ENCODE results near the gene GRIP1. TPM values are rescaled to one million over a fixed set of nuclear protein-coding genes. Genes with fewer than 3 reads are reported as not detected.

GRIP1 gene
- total and polyA plus RNA-seq, 5 experiments from 2014 or later: 0.25 to 4.2 (median 1.1) TPM

GRCh38 chr12:66663611-66664010 lies 15.3 kb downstream of the GRIP1 start:
- no peak overlapping the region for H3K27ac Mint-ChIP-seq
- POLR2A ChIA-PET: no interaction called here
- no peaks in the 10 kb centered on the region for H3K9me3 Mint-ChIP-seq
- peaks cover 0 to 24% (median 0%) of the 10 kb centered on the region in 4 donors for H3K4me1 Mint-ChIP-seq
- peaks cover 0 to 2% (median 0%) of the 10 kb centered on the region in 3 donors for H3K36me3 Mint-ChIP-seq
- ATAC-seq: no peak
- no peak overlapping the region for H3K4me3 Mint-ChIP-seq
- H3K27me3 Mint-ChIP-seq: peaks cover 5 to 41% (median 10%) of the 10 kb centered on the region in 5 donors
- DNase-seq: no peak

- POLR2A ChIA-PET: no interaction called here
- peak overlapping the region in 1 of 10 donors; percentile 9 for H3K27ac Mint-ChIP-seq
Measured at GRCh38 chr12:66662729-66663128, 16.1 kb downstream of the GRIP1 start.

DNA sequence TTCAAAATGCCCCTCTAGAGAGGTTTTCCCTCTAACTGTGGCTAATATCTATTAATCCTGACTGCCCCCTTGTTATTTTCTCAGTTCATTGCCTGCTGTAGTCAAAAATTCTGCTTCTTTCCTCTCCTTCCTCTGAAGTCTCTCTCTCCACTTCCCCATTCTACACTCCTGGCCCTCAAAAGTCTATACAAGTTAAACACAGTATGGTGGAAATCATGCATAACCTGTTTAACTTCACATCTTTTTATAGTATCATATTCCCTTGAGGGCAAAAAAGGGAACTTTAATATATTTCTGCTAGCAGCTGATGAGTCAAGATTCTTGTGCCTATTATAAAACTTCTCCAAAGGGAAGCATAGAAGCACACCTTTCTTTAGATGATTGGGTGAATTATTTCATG lies 16.7 kb downstream of the GRIP1 start:
- Mint-ChIP-seq H3K4me3 (peak overlapping the region in 1 of 10 donors; percentile 15), H3K27ac (peak overlapping the region in 1 of 10 donors; percentile 9), H3K9me3 (no peaks in the 10 kb centered on the region), H3K27me3 (peaks cover 5 to 31% (median 12%) of the 10 kb centered on the region in 5 donors), H3K36me3 (peaks cover 0 to 2% (median 0%) of the 10 kb centered on the region in 3 donors), H3K4me1 (peaks cover 0 to 24% (median 0%) of the 10 kb centered on the region in 4 donors)
- DNase-seq (no peak), ATAC-seq (peak in 1 of 2 donors; percentile 28)
- POLR2A ChIA-PET: no interaction called here

More at GRCh38 chr12:66662729-66663128, 16.1 kb downstream of the GRIP1 start:
- ATAC-seq (no peak), DNase-seq (no peak)
- H3K9me3 Mint-ChIP-seq: no peaks in the 10 kb centered on the region
- H3K36me3 Mint-ChIP-seq: peaks cover 0 to 2% (median 0%) of the 10 kb centered on the region in 3 donors
- H3K4me1 Mint-ChIP-seq: peaks cover 0 to 24% (median 0%) of the 10 kb centered on the region in 4 donors
- H3K27me3 Mint-ChIP-seq: peaks cover 5 to 32% (median 12%) of the 10 kb centered on the region in 5 donors
- H3K4me3 Mint-ChIP-seq: no peak overlapping the region

- peaks cover 0 to 2% (median 0%) of the 10 kb centered on the region in 3 donors for H3K36me3 Mint-ChIP-seq
- POLR2A ChIA-PET: interaction anchor here (0.7 kb wide), 1 partner anchor 139 kb away, joined by 3 read pairs; no protein-coding TSS in a partner anchor
- H3K27me3 Mint-ChIP-seq: peaks cover 5 to 31% (median 12%) of the 10 kb centered on the region in 5 donors
- H3K27ac Mint-ChIP-seq: no peak overlapping the region
- DNase-seq: no peak
- H3K9me3 Mint-ChIP-seq: no peaks in the 10 kb centered on the region
- no peak for ATAC-seq
- H3K4me1 Mint-ChIP-seq: peaks cover 0 to 24% (median 0%) of the 10 kb centered on the region in 4 donors
- H3K4me3 Mint-ChIP-seq: no peak overlapping the region
Measured at GRCh38 chr12:66661357-66661756, 17.5 kb downstream of the GRIP1 start.

DNA sequence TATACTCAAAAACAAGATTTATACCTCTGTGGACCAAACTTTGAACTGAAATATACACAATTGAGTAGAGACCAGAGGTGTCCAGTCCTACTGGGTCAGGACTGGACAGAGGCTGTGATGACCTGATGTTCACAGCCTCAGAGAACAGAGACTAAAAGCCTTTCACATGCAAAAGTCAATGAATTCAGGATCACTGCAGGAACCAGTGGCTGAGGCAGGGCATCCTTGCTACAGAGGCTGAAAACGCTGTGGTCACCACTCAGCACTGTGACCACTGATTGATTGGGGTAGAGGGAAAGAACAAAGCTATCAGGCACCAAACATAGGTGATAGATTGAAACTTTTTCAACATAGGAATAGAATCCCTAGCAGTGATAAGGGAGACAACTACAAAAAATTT lies 25.1 kb downstream of the GRIP1 start:
- POLR2A ChIA-PET: no interaction called here
- Mint-ChIP-seq H3K27me3 (peaks cover under 1 to 12% (median 7%) of the 10 kb centered on the region in 5 donors), H3K4me3 (no peak overlapping the region), H3K4me1 (no peaks in the 10 kb centered on the region), H3K9me3 (no peaks in the 10 kb centered on the region), H3K27ac (no peak overlapping the region), H3K36me3 (peaks cover 0 to 1% (median 0%) of the 10 kb centered on the region in 3 donors)
- ATAC-seq (no peak), DNase-seq (no peak)

DNA sequence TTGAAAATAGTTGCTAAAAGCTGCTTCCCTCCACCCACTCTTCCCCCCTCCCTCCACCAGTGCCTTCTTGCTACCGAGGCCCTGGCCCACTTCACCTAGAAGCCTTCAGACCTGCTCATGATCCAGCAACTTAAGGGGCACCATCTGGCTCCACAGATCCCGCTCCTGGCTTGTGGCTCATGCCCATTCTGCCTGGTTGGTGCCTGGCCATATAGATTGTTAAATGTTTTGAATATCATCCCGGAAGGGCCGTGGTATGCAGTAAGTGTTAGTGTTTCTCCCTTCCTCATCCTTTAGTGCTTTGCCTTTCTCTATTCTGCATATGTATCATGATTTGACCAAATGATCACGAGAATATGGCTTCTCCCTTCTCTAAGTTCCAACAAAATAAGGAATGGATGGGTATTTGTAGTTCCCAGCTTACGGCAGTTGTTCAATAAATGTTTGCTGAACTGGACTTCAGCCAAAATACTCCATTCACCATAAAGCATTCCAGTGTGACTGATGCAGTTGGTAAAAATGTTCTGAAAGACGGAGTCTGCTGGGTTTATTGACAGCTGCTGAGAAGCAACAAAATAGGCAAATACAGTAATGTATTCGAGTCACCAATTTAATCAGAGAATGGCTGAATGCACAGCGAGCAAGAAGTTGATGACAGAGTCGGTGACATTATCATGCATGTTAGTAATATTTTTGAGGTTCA lies 30.7 kb downstream of the GRIP1 start:
- POLR2A ChIA-PET: no interaction called here
- ATAC-seq: no peak

GRCh38 chr12:66647034-66647691 lies 31.7 kb downstream of the GRIP1 start:
- H3K9me3 Mint-ChIP-seq: peaks cover 0 to 2% (median 0%) of the 10 kb centered on the region in 9 donors
- POLR2A ChIA-PET: no interaction called here
- H3K36me3 Mint-ChIP-seq: no peaks in the 10 kb centered on the region
- H3K27me3 Mint-ChIP-seq: peaks cover 0 to 9% (median 2%) of the 10 kb centered on the region in 5 donors
- H3K4me1 Mint-ChIP-seq: no peaks in the 10 kb centered on the region
- no peak overlapping the region for H3K4me3 Mint-ChIP-seq
- ATAC-seq (no peak), DNase-seq (no peak)
- H3K27ac Mint-ChIP-seq: no peak overlapping the region

More for the DNA sequence above, 30.7 kb downstream of the GRIP1 start:
- H3K4me3 Mint-ChIP-seq: no peak overlapping the region
- peaks cover 0 to 9% (median 3%) of the 10 kb centered on the region in 5 donors for H3K27me3 Mint-ChIP-seq
- H3K36me3 Mint-ChIP-seq: no peaks in the 10 kb centered on the region
- no peak for DNase-seq
- no peaks in the 10 kb centered on the region for H3K4me1 Mint-ChIP-seq
- H3K9me3 Mint-ChIP-seq: peaks cover 0 to 2% (median 0%) of the 10 kb centered on the region in 9 donors
- H3K27ac Mint-ChIP-seq: no peak overlapping the region

DNA sequence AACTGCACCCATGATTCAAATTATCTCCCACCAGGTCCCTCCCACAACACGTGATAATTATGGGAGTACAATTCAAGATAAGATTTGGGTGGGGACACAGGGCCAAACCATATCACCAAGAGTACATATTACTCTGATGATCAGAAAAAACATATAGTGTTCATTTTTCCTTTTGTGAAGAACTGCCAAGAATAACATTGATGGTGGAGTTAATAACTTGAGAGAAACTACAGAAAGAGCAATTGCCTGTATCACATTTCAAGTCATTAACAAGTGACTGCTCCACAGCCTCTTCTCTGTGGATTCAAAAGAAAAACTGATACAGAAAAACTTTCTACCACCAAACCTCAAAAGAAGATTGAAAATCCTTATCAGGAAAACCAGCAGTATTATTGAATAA lies 34.7 kb downstream of the GRIP1 start:
- POLR2A ChIA-PET: no interaction called here
- Mint-ChIP-seq H3K27me3 (peaks cover 0 to 9% (median 0%) of the 10 kb centered on the region in 5 donors), H3K4me1 (peaks cover 0 to 2% (median 0%) of the 10 kb centered on the region in 4 donors)

DNA sequence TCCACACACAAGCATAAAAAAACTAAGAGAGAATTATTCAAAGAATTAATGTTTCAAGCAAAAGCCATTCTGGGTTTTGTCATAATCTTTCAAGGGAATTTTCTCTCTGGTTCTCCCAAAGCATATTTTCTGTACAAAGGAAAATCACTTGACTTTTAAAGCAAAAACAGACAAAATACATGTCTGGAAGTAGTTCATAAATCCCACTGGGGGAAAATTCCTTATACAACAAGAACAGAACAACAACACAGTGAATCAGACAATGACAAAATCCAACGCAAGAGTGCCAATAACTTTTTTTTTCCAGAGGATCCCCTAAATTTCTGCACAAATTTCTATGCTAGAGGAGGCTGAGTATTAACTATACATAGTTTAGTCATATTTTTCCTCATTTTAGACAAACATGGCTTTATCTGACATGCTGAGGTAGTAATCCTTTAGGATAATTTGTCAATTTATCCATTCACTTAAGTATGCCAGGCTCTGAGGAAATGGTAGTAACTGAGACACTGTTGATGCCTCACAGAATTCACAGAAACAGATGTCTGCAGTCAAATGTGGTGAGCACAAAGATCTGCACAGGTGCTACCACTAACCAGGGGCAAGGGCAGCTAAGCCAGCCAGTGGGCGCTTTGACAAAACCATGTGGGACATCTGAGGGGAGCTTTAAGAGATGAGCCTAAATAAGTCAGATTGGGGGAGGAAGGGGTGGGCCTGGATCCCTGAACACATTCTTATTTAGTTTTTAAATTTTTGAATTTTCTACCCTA lies 38.0 kb downstream of the GRIP1 start:
- ATAC-seq: no peak
- Mint-ChIP-seq H3K27me3 (no peaks in the 10 kb centered on the region), H3K36me3 (no peaks in the 10 kb centered on the region), H3K27ac (no peak overlapping the region), H3K9me3 (peaks cover 0 to 1% (median 0%) of the 10 kb centered on the region in 9 donors), H3K4me1 (peaks cover 0 to 2% (median 0%) of the 10 kb centered on the region in 4 donors), H3K4me3 (no peak overlapping the region)
- no peak for DNase-seq
- POLR2A ChIA-PET: no interaction called here

More for the DNA sequence above, 34.7 kb downstream of the GRIP1 start:
- Mint-ChIP-seq H3K36me3 (no peaks in the 10 kb centered on the region), H3K9me3 (peaks cover 0 to 2% (median 0%) of the 10 kb centered on the region in 9 donors), H3K27ac (no peak overlapping the region), H3K4me3 (no peak overlapping the region)
- DNase-seq (no peak), ATAC-seq (no peak)

GRCh38 chr12:66638666-66639065 lies 40.2 kb downstream of the GRIP1 start:
- no peaks in the 10 kb centered on the region for H3K27me3 Mint-ChIP-seq
- DNase-seq (no peak), ATAC-seq (no peak)
- no peaks in the 10 kb centered on the region for H3K36me3 Mint-ChIP-seq
- H3K4me3 Mint-ChIP-seq: no peak overlapping the region
- POLR2A ChIA-PET: no interaction called here
- peaks cover 0 to 2% (median 0%) of the 10 kb centered on the region in 4 donors for H3K4me1 Mint-ChIP-seq
- H3K27ac Mint-ChIP-seq: no peak overlapping the region
- H3K9me3 Mint-ChIP-seq: no peaks in the 10 kb centered on the region

DNA sequence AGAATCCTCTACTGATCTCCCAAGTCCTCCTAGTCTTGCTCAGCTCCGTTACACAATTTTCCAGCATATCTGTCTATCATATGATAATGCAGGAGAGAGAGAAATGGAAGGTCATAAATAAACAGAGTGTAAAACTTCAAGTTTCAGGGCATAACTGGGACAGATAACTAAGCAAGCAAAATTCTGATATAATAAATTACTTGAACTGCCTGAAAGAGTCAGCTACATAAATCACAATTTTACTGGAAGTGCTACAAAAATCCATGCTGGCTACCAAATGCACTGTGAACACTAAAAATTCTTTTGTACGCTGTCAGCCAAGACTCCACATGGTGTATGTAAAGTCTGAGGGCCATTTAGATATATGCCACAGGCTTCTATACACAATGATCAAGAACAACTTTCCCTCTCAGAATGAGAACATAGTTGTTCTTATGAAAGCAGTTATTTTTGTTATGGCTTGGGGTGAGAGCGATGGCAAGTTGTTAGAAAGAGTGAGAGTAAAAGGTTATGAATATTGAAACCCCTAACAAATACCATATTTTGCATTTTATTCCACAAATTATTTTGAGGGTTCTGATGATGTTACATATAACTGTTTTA lies 41.1 kb downstream of the GRIP1 start:
- ATAC-seq: no peak
- Mint-ChIP-seq H3K27me3 (peaks cover 0 to 3% (median 0%) of the 10 kb centered on the region in 5 donors), H3K9me3 (no peaks in the 10 kb centered on the region), H3K4me3 (no peak overlapping the region), H3K36me3 (no peaks in the 10 kb centered on the region), H3K27ac (no peak overlapping the region), H3K4me1 (peaks cover 0 to 2% (median 0%) of the 10 kb centered on the region in 4 donors)
- POLR2A ChIA-PET: no interaction called here
- DNase-seq: no peak

DNA sequence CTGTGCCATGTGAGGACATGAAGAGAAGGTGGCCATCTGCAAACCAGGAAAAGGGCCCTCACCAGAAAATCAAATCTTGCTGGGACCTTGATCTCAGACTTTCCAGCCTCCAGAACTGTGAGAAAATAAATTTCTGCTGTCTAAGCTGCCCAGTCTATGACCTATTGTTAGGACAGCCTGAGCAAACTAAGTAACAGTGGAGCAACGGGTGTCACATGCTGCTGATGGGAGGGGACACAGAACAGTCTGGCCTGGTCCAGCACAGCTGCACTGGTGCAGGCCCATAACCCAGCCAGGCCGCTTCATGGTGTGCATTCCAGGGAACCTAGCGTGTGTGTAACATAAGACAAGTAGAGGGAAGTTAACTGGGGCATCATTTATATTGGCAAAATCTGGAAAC lies 42.1 kb downstream of the GRIP1 start:
- Mint-ChIP-seq H3K27me3 (peaks cover 0 to 3% (median 0%) of the 10 kb centered on the region in 5 donors), H3K4me3 (no peak overlapping the region), H3K27ac (no peak overlapping the region), H3K4me1 (no peaks in the 10 kb centered on the region), H3K36me3 (no peaks in the 10 kb centered on the region), H3K9me3 (no peaks in the 10 kb centered on the region)
- DNase-seq (no peak), ATAC-seq (no peak)
- POLR2A ChIA-PET: no interaction called here

Measured in naive thymus-derived CD8-positive, alpha-beta T cell (primary cell).